SK-N-SH treated with all-trans-retinoic acid at 6 μM for 48 hours (cell line): ENCODE results near the gene NME8.

Experiments
- ARNTL ChIP-seq: fragments of 450-650 bp; formaldehyde crosslinking; IDR thresholded peaks from 2 replicates; pipeline ENCODE4 v1.5.0; 2020; ENCODE audit warnings: low read depth, mild to moderate bottlenecking, moderate library complexity, borderline replicate concordance
- BACH2 ChIP-seq: fragments of 250-450 bp; sonication (Bioruptor Pico); IDR thresholded peaks from 2 replicates; pipeline ENCODE4 v1.9.0; 2021; ENCODE audit warnings: mild to moderate bottlenecking, borderline replicate concordance
- CREB5 ChIP-seq: fragments of 250-450 bp; sonication (Bioruptor Pico); IDR thresholded peaks from 2 replicates; pipeline ENCODE4 v1.5.1; 2020; ENCODE audit warnings: low read depth, mild to moderate bottlenecking, moderate library complexity
- GLIS3 ChIP-seq: fragments of 250-450 bp; sonication (Bioruptor Pico); IDR thresholded peaks from 2 replicates; pipeline ENCODE4 v1.5.0; 2020; ENCODE audit warnings: mild to moderate bottlenecking, moderate library complexity
- ISL1 ChIP-seq: fragments of 250-450 bp; sonication (Bioruptor Pico); IDR thresholded peaks from 2 replicates; pipeline ENCODE4 v2.1.2; 2022; ENCODE audit warnings: mild to moderate bottlenecking, moderate library complexity
- OSR1 ChIP-seq: fragments of 250-450 bp; sonication (Bioruptor Pico); IDR thresholded peaks from 2 replicates; pipeline ENCODE4 v1.8.0; 2022; ENCODE audit warnings: moderate library complexity, mild to moderate bottlenecking, inconsistent platforms
- PATZ1 ChIP-seq: fragments of 250-450 bp; sonication (Bioruptor Pico); IDR thresholded peaks from 2 replicates; pipeline ENCODE4 v1.8.0; 2020; ENCODE audit warnings: mild to moderate bottlenecking, moderate library complexity, borderline replicate concordance
- RARB ChIP-seq: fragments of 250-450 bp; sonication (Bioruptor Pico); IDR thresholded peaks from 2 replicates; pipeline ENCODE4 v1.8.0; 2021; ENCODE audit warnings: mild to moderate bottlenecking, moderate library complexity
- SNAI2 ChIP-seq: fragments of 250-450 bp; sonication (Bioruptor Pico); IDR thresholded peaks from 2 replicates; pipeline ENCODE4 v1.5.0; 2020; ENCODE audit warnings: mild to moderate bottlenecking, moderate library complexity
- ZC3H10 ChIP-seq: fragments of 250-450 bp; sonication (Bioruptor Pico); IDR thresholded peaks from 2 replicates; pipeline ENCODE4 v1.5.1; 2021; ENCODE audit warnings: mild to moderate bottlenecking, moderate library complexity
- ZFP3 ChIP-seq: fragments of 250-450 bp; sonication (Bioruptor Pico); IDR thresholded peaks from 2 replicates; pipeline ENCODE4 v1.5.0; 2020; ENCODE audit warnings: mild to moderate bottlenecking, moderate library complexity
- ZFP30 ChIP-seq: fragments of 450-650 bp; formaldehyde crosslinking; IDR thresholded peaks from 2 replicates; pipeline ENCODE4 v1.5.0; 2022; ENCODE audit warnings: mild to moderate bottlenecking, moderate library complexity
- ZNF70 ChIP-seq: fragments of 450-650 bp; formaldehyde crosslinking; IDR thresholded peaks from 2 replicates; pipeline ENCODE4 v1.5.0; 2020; ENCODE audit warnings: mild to moderate bottlenecking, moderate library complexity
- TF ChIP-seq, protein P1 (sequence below): fragments of 250-450 bp; sonication (Bioruptor Pico); IDR thresholded peaks from 2 replicates; pipeline ENCODE4 v1.5.1; 2021; ENCODE audit warnings: mild to moderate bottlenecking, moderate library complexity

GRCh38 chr7:37894671-37895070 is 46.3 kb downstream of the NME8 start:
- TF ChIP-seq ZFP30 (CRISPR knock-in tag) (no peak), ZC3H10 (no peak), GLIS3 (CRISPR knock-in tag) (no peak), ZNF70 (CRISPR knock-in tag) (no peak), PATZ1 (CRISPR knock-in tag) (no peak), BACH2 (CRISPR knock-in tag) (no peak), ARNTL (no peak), OSR1 (CRISPR knock-in tag) (no peak), ZFP3 (CRISPR knock-in tag) (no peak), RARB (no peak), ISL1 (CRISPR knock-in tag) (no peak), CREB5 (CRISPR knock-in tag) (no peak), SNAI2 (CRISPR knock-in tag) (no peak)
- TF ChIP-seq, protein P1, sequence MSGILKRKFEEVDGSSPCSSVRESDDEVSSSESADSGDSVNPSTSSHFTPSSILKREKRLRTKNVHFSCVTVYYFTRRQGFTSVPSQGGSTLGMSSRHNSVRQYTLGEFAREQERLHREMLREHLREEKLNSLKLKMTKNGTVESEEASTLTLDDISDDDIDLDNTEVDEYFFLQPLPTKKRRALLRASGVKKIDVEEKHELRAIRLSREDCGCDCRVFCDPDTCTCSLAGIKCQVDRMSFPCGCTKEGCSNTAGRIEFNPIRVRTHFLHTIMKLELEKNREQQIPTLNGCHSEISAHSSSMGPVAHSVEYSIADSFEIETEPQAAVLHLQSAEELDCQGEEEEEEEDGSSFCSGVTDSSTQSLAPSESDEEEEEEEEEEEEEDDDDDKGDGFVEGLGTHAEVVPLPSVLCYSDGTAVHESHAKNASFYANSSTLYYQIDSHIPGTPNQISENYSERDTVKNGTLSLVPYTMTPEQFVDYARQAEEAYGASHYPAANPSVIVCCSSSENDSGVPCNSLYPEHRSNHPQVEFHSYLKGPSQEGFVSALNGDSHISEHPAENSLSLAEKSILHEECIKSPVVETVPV (CRISPR knock-in tag), result no peak
